ENCODE results near the gene FHL1.
"Not testable (repeated sequence)": the region's sequence is repeated elsewhere in the genome, so short reads cannot be mapped to it uniquely, and the experiment has no call there.

FHL1 gene

DNA sequence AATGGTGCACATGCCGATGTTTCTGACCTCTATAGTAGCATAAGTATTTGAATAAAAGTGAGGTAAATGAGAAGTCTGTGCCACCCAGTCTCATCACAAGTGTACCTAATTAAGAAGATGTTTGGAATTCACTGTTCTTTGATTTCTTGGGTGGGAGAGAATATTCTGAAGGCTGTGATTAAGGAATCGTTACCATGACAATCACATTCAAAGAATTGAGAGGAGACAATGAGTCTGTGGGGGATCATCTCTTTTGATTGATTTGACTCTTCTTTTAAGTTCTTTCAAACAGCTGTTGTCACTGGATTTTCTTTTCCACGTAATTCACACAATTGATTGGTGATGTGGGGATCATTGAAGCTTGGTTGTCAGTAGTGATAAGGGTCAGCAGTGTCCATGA, 18.1 kb downstream of the FHL1 start:
- H3K4me1 Mint-ChIP-seq, result peaks cover 7% of the 10 kb centered on the region
- no peak for DNase-seq (ENCODE audit: low spot score in 2 of 2)
- no peak overlapping the region for H3K27ac Mint-ChIP-seq
- peaks cover 5% of the 10 kb centered on the region for H3K36me3 Mint-ChIP-seq
- no peak overlapping the region for H3K4me3 Mint-ChIP-seq
- ATAC-seq, result no peak
- no peaks in the 10 kb centered on the region for H3K9me3 Mint-ChIP-seq

DNA sequence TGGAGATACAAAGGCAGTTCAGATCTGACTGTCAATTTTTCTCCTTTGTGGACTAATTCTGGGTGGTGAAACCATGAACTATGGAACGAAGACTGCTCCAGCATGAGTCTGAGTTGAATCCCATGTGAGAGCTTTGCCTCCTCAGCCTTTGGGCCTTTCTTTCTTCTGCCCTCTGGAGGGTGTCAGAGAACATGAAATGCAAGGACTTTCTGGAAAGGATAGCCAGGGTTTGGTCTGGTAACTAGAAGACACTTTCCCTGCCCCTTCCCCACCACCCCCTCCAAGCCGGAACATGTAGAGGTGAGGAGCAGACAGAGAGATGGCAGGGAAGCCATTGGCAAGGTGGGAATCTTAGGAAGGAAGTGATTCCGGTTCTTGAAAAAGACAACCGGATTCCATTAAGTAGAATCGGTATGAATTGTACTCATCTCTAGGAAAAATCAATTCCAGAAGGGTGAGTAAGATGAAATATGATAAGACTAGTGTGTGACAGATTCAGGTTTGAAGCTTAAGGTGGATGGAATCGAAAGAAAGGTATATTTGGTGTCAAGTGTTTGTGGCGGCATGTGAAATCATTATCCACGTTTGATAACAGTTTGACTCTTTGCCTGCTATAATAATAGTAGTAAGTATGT, 19.0 kb downstream of the FHL1 start:
- Mint-ChIP-seq H3K9me3 (no peaks in the 10 kb centered on the region), H3K4me3 (no peak overlapping the region), H3K4me1 (peaks cover 7% of the 10 kb centered on the region), H3K27ac (no peak overlapping the region), H3K36me3 (peaks cover 5% of the 10 kb centered on the region)
- ATAC-seq (no peak), DNase-seq (ENCODE audit: low spot score in 2 of 2) (no peak)

DNA sequence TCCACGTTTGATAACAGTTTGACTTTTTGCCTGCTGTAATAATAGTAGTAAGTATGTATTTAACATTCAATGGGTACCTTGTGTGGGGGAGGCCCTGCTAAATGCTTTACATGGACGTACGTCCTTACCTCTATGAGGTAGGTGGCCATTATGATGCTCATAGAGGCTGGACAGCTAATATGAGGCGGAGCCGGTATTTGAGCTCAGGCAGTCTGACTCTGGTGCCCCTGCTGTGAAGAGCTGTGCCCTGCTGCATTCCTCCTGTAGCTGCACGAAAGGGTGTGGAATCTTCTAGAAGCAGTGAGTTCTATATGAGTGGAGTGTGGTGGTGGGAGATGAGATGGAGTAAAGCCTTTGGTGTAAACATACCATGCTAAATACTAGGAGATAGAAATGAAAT, 20.7 kb downstream of the FHL1 start:
- H3K27ac Mint-ChIP-seq; DNase-seq (ENCODE audit: low spot score in 2 of 2); H3K4me3 Mint-ChIP-seq; H3K36me3 Mint-ChIP-seq; H3K9me3 Mint-ChIP-seq; H3K4me1 Mint-ChIP-seq; ATAC-seq: not testable (repeated sequence)

- H3K36me3 Mint-ChIP-seq, result peaks cover 5% of the 10 kb centered on the region
- DNase-seq (ENCODE audit: low spot score in 2 of 2) (no peak), ATAC-seq (no peak)
- H3K27ac Mint-ChIP-seq, result no peak overlapping the region
- no peaks in the 10 kb centered on the region for H3K9me3 Mint-ChIP-seq
- H3K4me3 Mint-ChIP-seq, result no peak overlapping the region
- peaks cover 7% of the 10 kb centered on the region for H3K4me1 Mint-ChIP-seq
Observed at GRCh38 chrX:136168929-136169735, 21.8 kb downstream of the FHL1 start.

DNA sequence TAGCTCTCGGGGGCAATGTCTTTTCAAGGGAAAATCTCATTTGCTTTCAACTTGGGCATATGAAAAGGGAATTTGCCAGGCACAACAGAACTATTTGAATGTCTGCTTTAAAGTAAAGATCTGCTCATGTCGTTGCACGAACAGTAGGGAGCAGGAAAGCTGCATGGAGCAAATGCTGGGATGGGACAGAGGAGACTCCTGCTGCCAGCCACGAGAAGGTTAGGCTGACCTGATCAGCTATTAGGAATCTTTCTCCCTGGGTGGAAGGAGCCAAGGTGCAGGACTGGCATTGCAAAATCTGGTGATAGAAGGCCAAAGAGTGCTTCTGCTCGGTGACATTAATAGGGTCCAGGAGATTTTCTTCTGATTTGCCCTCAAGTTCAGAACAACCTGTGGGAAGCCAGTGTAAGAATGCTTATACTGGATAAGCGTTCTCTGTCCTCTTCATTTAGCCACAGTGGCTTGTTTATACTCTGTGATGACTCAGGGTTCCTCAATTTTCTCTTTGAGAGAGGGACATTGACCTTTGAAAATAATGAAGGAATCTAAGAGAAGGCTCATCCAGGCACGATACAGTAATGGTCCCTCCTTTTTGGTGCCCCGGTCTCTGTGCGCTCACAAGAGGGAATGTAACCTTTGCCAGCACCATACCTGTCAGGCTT, 22.9 kb downstream of the FHL1 start:
- Mint-ChIP-seq H3K9me3 (no peaks in the 10 kb centered on the region), H3K4me3 (no peak overlapping the region), H3K27ac (no peak overlapping the region), H3K4me1 (peaks cover 7% of the 10 kb centered on the region), H3K36me3 (peaks cover 5% of the 10 kb centered on the region)
- no peak for ATAC-seq
- no peak for DNase-seq (ENCODE audit: low spot score in 2 of 2)

DNA sequence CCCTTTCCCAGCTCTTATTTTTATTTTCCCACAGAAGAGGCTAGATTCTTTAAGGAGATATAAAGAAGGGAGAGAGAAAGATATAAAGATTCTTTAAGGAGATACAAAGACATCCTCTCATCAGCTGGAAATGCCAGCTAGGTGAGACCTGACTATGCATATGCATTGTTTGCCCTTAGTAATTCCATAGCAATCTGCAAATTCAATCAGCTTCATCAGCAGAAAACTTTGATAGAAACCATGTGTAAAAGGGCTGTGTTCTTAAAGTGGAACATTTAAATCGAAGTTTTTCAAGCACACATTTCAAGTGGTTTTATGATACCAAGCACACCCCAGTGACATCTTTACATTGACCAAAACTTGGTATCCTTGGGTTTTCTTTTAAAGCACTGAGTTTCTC, 24.1 kb downstream of the FHL1 start:
- no peak for ATAC-seq
- H3K36me3 Mint-ChIP-seq, result peaks cover 5% of the 10 kb centered on the region

DNA sequence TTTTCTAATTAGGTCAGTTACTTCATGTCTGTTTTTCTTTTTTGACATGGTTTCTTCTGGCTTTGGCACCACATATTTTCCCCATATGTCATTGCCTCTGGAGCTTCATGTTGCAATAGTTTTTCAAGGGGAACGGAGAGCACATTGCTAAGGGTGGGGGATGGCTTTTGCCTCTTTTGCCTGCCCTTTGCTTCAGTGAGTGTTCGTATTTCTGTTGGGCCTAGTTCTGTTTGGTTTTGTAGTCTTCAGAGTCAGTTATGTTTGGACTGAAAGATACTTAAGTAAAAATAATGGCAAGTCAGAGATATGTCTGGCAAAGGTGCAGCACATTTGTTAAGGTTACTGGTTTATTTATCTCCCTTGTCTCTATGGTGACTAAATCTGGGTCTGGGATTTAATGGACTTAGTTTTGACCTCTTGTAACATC, 29.1 kb downstream of the FHL1 start:
- ATAC-seq, result no peak
- Mint-ChIP-seq H3K27ac (no peak overlapping the region), H3K4me3 (no peak overlapping the region)

More for the DNA sequence above, 24.1 kb downstream of the FHL1 start:
- H3K9me3 Mint-ChIP-seq, result no peaks in the 10 kb centered on the region
- no peak overlapping the region for H3K27ac Mint-ChIP-seq
- DNase-seq (ENCODE audit: low spot score in 2 of 2), result no peak
- H3K4me3 Mint-ChIP-seq, result no peak overlapping the region
- peaks cover 4% of the 10 kb centered on the region for H3K4me1 Mint-ChIP-seq

GRCh38 chrX:136179133-136179532, 31.8 kb downstream of the FHL1 start:
- Mint-ChIP-seq H3K4me3 (no peak overlapping the region), H3K9me3 (no peaks in the 10 kb centered on the region), H3K4me1 (no peaks in the 10 kb centered on the region), H3K27ac (no peak overlapping the region), H3K36me3 (no peaks in the 10 kb centered on the region)
- ATAC-seq (no peak), DNase-seq (ENCODE audit: low spot score in 2 of 2) (no peak)

More for the DNA sequence above, 29.1 kb downstream of the FHL1 start:
- H3K4me1 Mint-ChIP-seq, result no peaks in the 10 kb centered on the region
- no peak for DNase-seq (ENCODE audit: low spot score in 2 of 2)
- H3K36me3 Mint-ChIP-seq, result no peaks in the 10 kb centered on the region
- no peaks in the 10 kb centered on the region for H3K9me3 Mint-ChIP-seq

GRCh38 chrX:136182414-136182813, 35.1 kb downstream of the FHL1 start:
- DNase-seq (ENCODE audit: low spot score in 2 of 2), result no peak
- Mint-ChIP-seq H3K9me3 (no peaks in the 10 kb centered on the region), H3K4me3 (no peak overlapping the region), H3K27ac (no peak overlapping the region), H3K36me3 (no peaks in the 10 kb centered on the region), H3K4me1 (no peaks in the 10 kb centered on the region)
- ATAC-seq, result no peak

DNA sequence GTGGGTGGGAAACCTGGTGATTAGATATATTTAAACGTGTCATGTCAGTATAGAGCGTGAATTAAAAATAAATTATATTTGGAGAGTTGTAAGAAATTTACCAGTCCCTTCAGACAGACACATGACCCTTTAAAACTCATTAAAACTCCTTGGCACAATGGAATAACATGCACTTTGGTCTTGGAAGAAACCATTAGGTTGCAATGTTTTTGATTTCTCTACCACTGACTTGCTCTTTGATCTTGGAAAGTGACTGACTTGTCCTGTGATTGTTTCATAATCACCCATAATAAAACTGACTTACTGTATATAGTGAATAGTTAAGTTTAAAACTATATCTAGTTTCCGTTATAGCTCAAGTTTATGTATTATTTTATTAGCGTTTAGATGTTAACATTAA, 35.8 kb downstream of the FHL1 start:
- Mint-ChIP-seq H3K4me1 (no peaks in the 10 kb centered on the region), H3K36me3 (no peaks in the 10 kb centered on the region), H3K27ac (no peak overlapping the region), H3K4me3 (no peak overlapping the region), H3K9me3 (no peaks in the 10 kb centered on the region)
- ATAC-seq (no peak), DNase-seq (ENCODE audit: low spot score in 2 of 2) (no peak)

- Mint-ChIP-seq H3K4me3 (no peak overlapping the region), H3K4me1 (no peaks in the 10 kb centered on the region), H3K36me3 (no peaks in the 10 kb centered on the region), H3K27ac (no peak overlapping the region), H3K9me3 (no peaks in the 10 kb centered on the region)
- no peak for DNase-seq (ENCODE audit: low spot score in 2 of 2)
- ATAC-seq, result no peak
Observed at GRCh38 chrX:136183917-136184316, 36.6 kb downstream of the FHL1 start.

DNA sequence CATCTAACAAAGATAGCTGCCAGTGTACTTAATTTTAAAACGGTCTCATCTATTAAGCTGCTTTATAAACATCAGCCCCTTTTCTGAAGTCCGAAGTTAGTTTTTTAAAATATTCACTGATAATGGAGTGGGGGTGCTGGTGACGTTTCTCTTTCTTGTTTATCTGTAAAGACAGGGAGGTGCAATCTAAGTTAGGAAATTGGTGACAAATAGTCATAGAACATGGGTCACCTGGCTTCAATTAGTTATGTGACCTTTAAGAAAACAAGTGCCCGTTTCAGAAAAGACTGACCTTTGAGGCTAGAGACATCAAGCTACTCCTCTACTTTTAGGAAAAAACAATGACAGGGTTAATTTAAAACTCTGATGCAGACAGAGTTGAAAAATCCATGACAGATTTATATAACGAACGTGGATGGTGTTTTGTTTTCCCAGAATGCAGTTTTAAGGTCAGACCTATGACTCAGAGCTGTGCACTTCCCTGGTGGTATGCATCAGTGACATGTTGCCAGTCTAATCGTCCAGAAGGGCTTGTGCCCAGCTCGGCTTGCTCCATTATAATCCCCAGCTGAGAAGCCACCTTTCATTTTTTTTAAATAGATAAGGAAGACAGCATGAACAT, 38.2 kb downstream of the FHL1 start:
- no peak overlapping the region for H3K27ac Mint-ChIP-seq
- H3K4me3 Mint-ChIP-seq, result no peak overlapping the region
- DNase-seq (ENCODE audit: low spot score in 2 of 2) (no peak), ATAC-seq (no peak)
- no peaks in the 10 kb centered on the region for H3K4me1 Mint-ChIP-seq
- H3K9me3 Mint-ChIP-seq, result no peaks in the 10 kb centered on the region
- H3K36me3 Mint-ChIP-seq, result no peaks in the 10 kb centered on the region

DNA sequence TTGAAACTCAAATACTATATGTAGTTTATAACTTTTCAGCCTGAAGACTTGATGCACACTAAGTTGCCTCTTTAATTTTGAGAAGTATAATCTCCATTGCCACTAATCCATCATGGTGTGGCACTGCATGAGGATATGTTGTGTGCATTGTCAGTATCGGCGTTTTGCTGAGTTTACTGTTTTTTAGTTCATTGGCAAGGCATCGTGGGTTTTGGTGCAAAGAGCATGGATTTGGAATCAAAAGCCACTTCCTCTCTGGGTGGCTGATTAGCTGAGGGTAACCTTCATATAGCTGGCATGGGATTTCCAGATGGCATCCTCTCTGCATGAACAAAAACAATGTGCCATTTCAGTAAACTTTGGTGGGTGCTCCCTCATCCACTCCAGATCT, 38.7 kb downstream of the FHL1 start:
- Mint-ChIP-seq H3K27ac (no peak overlapping the region), H3K4me3 (no peak overlapping the region), H3K9me3 (no peaks in the 10 kb centered on the region), H3K36me3 (no peaks in the 10 kb centered on the region), H3K4me1 (no peaks in the 10 kb centered on the region)
- no peak for DNase-seq (ENCODE audit: low spot score in 2 of 2)
- no peak for ATAC-seq

DNA sequence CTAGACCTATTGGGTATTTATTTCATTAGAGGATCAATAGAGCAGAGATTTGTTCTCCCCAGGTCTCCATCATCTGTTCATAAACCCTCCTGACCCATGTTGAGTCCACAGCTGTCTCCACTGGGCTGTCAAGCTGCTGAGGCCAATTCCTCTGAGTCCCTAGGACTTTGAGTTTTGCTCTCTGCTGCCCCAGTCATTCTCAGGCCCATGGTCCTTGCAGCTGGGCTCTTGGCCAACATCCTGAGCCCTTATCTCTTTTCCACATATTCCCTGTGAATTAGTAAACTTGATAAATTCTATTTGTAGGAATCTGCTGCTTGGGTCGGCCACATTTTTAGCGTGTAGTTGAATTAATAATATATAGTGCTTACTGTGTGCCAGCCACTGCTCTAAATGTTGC, 41.9 kb downstream of the FHL1 start:
- Mint-ChIP-seq H3K9me3 (no peaks in the 10 kb centered on the region), H3K27ac (no peak overlapping the region), H3K36me3 (no peaks in the 10 kb centered on the region), H3K4me3 (no peak overlapping the region), H3K4me1 (peaks cover 26% of the 10 kb centered on the region)
- no peak for DNase-seq (ENCODE audit: low spot score in 2 of 2)
- no peak for ATAC-seq

DNA sequence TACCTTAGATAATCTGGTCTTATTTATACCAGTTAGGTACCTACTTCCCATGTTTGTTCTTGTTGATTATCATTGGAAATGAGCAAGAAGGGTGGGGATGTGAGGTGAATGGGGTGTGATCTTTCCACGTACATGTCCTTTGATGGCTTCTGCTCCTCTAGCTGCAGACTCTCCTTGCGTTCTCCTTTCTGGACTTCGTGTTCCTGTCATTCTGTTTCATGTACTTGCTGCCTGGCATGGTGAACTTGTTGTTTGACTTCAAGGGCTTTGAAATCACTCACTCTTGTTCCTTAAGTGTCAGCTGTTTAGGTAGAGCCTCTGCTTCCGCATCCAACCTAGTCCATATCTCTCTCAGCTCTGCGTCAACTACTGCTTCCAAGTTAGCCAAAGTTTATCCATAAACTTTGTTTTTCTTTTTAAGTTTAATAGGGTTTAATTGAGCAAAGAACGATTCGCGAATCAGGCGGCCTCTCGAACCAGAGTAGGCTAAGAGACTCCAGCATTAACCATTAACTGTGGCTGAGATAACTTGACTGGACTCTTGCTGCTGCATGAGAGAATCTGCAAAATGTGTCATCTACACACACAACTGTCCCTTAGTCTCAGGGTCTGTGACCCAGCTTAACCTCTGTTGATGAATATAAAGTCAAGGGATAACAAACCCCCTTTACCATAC, 42.8 kb downstream of the FHL1 start:
- ATAC-seq, result no peak
- Mint-ChIP-seq H3K4me3 (no peak overlapping the region), H3K4me1 (peaks cover 26% of the 10 kb centered on the region), H3K36me3 (no peaks in the 10 kb centered on the region), H3K9me3 (no peaks in the 10 kb centered on the region), H3K27ac (no peak overlapping the region)
- no peak for DNase-seq (ENCODE audit: low spot score in 2 of 2)
